Suprapubic skin (tissue), 4 donors: ENCODE results near the gene CRYBB2. TPM values are rescaled to one million over a fixed set of nuclear protein-coding genes. Genes with fewer than 3 reads are reported as not detected.
"Not testable (repeated sequence)": the region's sequence is repeated elsewhere in the genome, so short reads cannot be mapped to it uniquely, and the experiment has no call there.

Experiments used
- DNase-seq, 2 donors: peaks; one replicate each; pipeline ENCODE4 v3.0.0-alpha.2; 2019; ENCODE audit warnings: low spot score in 2 of 2
- H3K27ac ChIP-seq: fragments of 200-600 bp; sonication (generic); one replicate; pipeline ENCODE4 v1.5.1; 2019
- H3K27me3 ChIP-seq: fragments of 200-600 bp; sonication (generic); one replicate; pipeline ENCODE4 v1.5.1; 2019
- H3K36me3 ChIP-seq: fragments of 200-600 bp; sonication (generic); one replicate; pipeline ENCODE4 v1.5.1; 2019
- H3K4me1 ChIP-seq: fragments of 200-600 bp; sonication (generic); one replicate; pipeline ENCODE4 v1.5.1; 2019
- H3K4me3 ChIP-seq: fragments of 200-600 bp; sonication (generic); one replicate; pipeline ENCODE4 v1.5.1; 2019; ENCODE audit warnings: mild to moderate bottlenecking
- H3K9me3 ChIP-seq: fragments of 200-600 bp; sonication (generic); one replicate; pipeline ENCODE4 v1.5.1; 2019
- CTCF ChIP-seq, 2 donors: fragments of 200-600 bp in 1 of 2; fragments of 450-650 bp in 1 of 2; sonication (generic) in 1 of 2; IDR thresholded peaks; one replicate each; pipeline ENCODE4 v1.5.1; 2016 to 2019; ENCODE audit warnings: antibody characterized with exemption in 2 of 2, mild to moderate bottlenecking in 1 of 2, moderate library complexity in 1 of 2
- EP300 ChIP-seq: sonication (generic); formaldehyde crosslinking; IDR thresholded peaks from one replicate; pipeline ENCODE4 v1.6.1; 2017; ENCODE audit warnings: antibody characterized with exemption
- POLR2A ChIP-seq, 2 donors: fragments of 450-650 bp; IDR thresholded peaks; one replicate each; pipeline ENCODE4 v1.6.1; 2017; ENCODE audit warnings: antibody characterized with exemption in 2 of 2, mild to moderate bottlenecking in 2 of 2, moderate library complexity in 2 of 2
- POLR2AphosphoS5 ChIP-seq, 3 donors: sonication (generic); formaldehyde crosslinking; IDR thresholded peaks; one replicate each; pipeline ENCODE4 v1.6.1; 2017; ENCODE audit warnings: antibody characterized with exemption in 3 of 3
- WGBS: methylation state at CpG from one replicate; pipeline ENCODE4 v1.1.5; 2018; 5-methylcytosine and 5-hydroxymethylcytosine counted together
- total RNA-seq, 4 donors: library from RNA; depleted of rRNA; stranded (reverse); fragments of >200 nt; gene quantifications; one replicate each; pipeline ENCODE4 v1.1.0, GENCODE V29; 2016

The CRYBB2 gene
- total RNA-seq, 4 donors from 2014 or later: 2.0 TPM; not detected in 3

DNA sequence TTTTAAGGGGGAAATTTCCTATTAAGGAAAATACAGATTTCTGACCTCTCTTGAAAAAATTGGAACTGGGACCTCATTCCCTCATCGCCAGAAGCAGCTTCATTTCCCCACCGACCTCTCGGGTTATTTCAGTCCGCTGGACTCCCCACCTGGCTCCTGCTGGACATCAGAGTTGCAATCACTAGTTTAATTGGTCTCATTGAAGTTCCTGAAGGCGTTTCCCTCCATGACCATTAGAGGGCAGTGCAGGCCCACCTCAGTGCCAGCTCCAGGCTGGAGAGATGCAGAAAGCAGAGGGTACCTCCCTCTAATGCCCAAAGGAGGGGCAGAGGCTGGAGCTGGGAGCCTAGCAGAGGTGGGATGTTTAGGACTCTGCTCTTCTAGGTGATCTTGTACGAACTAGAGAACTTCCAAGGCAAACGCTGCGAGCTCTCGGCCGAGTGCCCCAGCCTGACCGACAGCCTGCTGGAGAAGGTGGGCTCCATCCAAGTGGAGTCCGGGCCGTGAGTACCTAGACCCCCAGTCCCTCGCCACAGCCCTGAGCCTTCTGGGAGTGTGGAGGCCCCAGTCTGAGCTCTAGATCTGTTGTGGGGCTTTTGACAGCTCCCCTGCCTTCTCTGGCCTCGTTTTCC is 17.0 kb upstream of the CRYBB2 start:
- Histone ChIP-seq H3K36me3 (no peaks in the 10 kb centered on the region), H3K4me3 (no peak overlapping the region), H3K4me1 (no peaks in the 10 kb centered on the region), H3K27ac (no peak overlapping the region), H3K9me3 (no peaks in the 10 kb centered on the region), H3K27me3 (no peaks in the 10 kb centered on the region)
- WGBS: 55% methylated on average over 14 of the region's 15 CpGs
- TF ChIP-seq CTCF (IDR thresholded peaks at IDR 0.05) (peak; percentile 37 to 86), POLR2A (IDR thresholded peaks at IDR 0.05) (no peak), EP300 (no peak), POLR2AphosphoS5 (IDR thresholded peaks at IDR 0.05) (no peak)
- DNase-seq: no peak

- no peaks in the 10 kb centered on the region for H3K4me1 ChIP-seq
- 93% methylated on average over 4 of the region's 4 CpGs for WGBS
- no peaks in the 10 kb centered on the region for H3K9me3 ChIP-seq
- H3K4me3 ChIP-seq: no peak overlapping the region
- no peaks in the 10 kb centered on the region for H3K27me3 ChIP-seq
- no peak for DNase-seq
- no peak for TF ChIP-seq EP300
- TF ChIP-seq POLR2A (IDR thresholded peaks at IDR 0.05): no peak
- TF ChIP-seq CTCF (IDR thresholded peaks at IDR 0.05): no peak
- no peak for TF ChIP-seq POLR2AphosphoS5 (IDR thresholded peaks at IDR 0.05)
- H3K36me3 ChIP-seq: no peaks in the 10 kb centered on the region
- H3K27ac ChIP-seq: no peak overlapping the region
Observed at GRCh38 chr22:25203082-25203481, 16.4 kb upstream of the CRYBB2 start.

- H3K4me3 ChIP-seq, H3K27me3 ChIP-seq, H3K4me1 ChIP-seq, H3K27ac ChIP-seq, H3K36me3 ChIP-seq, DNase-seq, H3K9me3 ChIP-seq: not testable (repeated sequence)
- 78% methylated on average over 7 of the region's 7 CpGs for WGBS
Observed at GRCh38 chr22:25204547-25204946, 14.9 kb upstream of the CRYBB2 start.

DNA sequence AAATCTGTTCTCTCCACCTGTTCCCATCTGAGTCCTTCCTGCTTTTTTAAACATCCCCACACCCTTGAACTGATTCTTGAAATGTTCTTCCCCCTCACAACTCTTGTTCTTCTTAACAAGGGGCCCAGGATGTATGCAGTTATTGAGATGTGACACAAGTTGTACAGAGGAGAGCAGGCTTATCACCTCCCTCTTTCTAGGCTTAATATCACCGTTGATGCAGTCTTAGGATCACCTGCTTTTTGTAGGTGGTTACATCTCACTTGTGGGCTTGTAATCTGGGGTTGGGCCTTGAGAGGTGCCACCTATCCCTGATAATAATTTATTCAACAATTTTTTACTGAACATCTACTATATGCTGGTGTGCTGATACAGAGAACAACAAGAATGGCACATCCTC is 13.6 kb upstream of the CRYBB2 start:
- Histone ChIP-seq H3K4me1 (no peaks in the 10 kb centered on the region), H3K4me3 (no peak overlapping the region), H3K27me3 (no peaks in the 10 kb centered on the region), H3K27ac (no peak overlapping the region), H3K9me3 (no peaks in the 10 kb centered on the region), H3K36me3 (no peaks in the 10 kb centered on the region)
- TF ChIP-seq EP300 (no peak), CTCF (IDR thresholded peaks at IDR 0.05) (no peak), POLR2AphosphoS5 (IDR thresholded peaks at IDR 0.05) (no peak), POLR2A (IDR thresholded peaks at IDR 0.05) (no peak)
- WGBS: 95% methylated on average over 1 of the region's 1 CpG
- no peak for DNase-seq

- TF ChIP-seq POLR2A (IDR thresholded peaks at IDR 0.05): no peak
- TF ChIP-seq POLR2AphosphoS5 (IDR thresholded peaks at IDR 0.05): no peak
- no peak for TF ChIP-seq EP300
- no peak for TF ChIP-seq CTCF (IDR thresholded peaks at IDR 0.05)
- no peak for DNase-seq
- WGBS: 88% methylated on average over 18 of the region's 21 CpGs
- H3K4me1 ChIP-seq: no peaks in the 10 kb centered on the region
- H3K27me3 ChIP-seq: no peaks in the 10 kb centered on the region
- no peaks in the 10 kb centered on the region for H3K9me3 ChIP-seq
- no peak overlapping the region for H3K4me3 ChIP-seq
- H3K27ac ChIP-seq: no peak overlapping the region
- no peaks in the 10 kb centered on the region for H3K36me3 ChIP-seq
Observed at GRCh38 chr22:25206998-25207397, 12.4 kb upstream of the CRYBB2 start.
